Neuronal stem cell (in vitro differentiated cells): ENCODE results near the gene RIMBP3C.
"Not testable (repeated sequence)": the region's sequence is repeated elsewhere in the genome, so short reads cannot be mapped to it uniquely, and the experiment has no call there.

Experiments
- DNase-seq: peaks from one replicate; pipeline ENCODE4 v3.0.0-alpha.2; 2013; ENCODE audit warnings: low spot score
- H2AFZ ChIP-seq: one replicate; pipeline ENCODE4 v1.6.1; 2013; ENCODE audit warnings: mild to moderate bottlenecking, low read length, inconsistent platforms
- H2AK5ac ChIP-seq: 2 replicates; pipeline ENCODE4 v1.6.1; 2013; ENCODE audit warnings: low read depth, mild to moderate bottlenecking, inconsistent platforms, low read length, moderate library complexity, mixed read lengths
- H2BK120ac ChIP-seq: 2 replicates; pipeline ENCODE4 v1.6.1; 2013; ENCODE audit warnings: low read depth, mild to moderate bottlenecking, inconsistent platforms, low read length, moderate library complexity, mixed read lengths
- H2BK12ac ChIP-seq: one replicate; pipeline ENCODE4 v1.6.1; 2013; ENCODE audit warnings: low read length, inconsistent platforms
- H2BK15ac ChIP-seq: 2 replicates; pipeline ENCODE4 v1.6.1; 2013; ENCODE audit warnings: mild to moderate bottlenecking, low read length, inconsistent platforms, mixed read lengths
- H2BK5ac ChIP-seq: one replicate; pipeline ENCODE4 v1.6.1; 2013; ENCODE audit warnings: inconsistent platforms, mild to moderate bottlenecking, low read length, moderate library complexity
- H3K14ac ChIP-seq: one replicate; pipeline ENCODE4 v1.6.1; 2013; ENCODE audit warnings: low read length, inconsistent platforms
- H3K18ac ChIP-seq: 2 replicates; pipeline ENCODE4 v1.6.1; 2013; ENCODE audit warnings: low read length, inconsistent platforms
- H3K23ac ChIP-seq: 2 replicates; pipeline ENCODE4 v1.6.1; 2013; ENCODE audit warnings: low read depth, mild to moderate bottlenecking, mixed read lengths, low read length, inconsistent platforms; ENCODE audit not compliant: poor library complexity
- H3K27ac ChIP-seq: replicated peaks from 3 replicates; pipeline ENCODE4 v1.5.1; 2013; ENCODE audit warnings: low read length, inconsistent platforms
- H3K27me3 ChIP-seq, 3 experiments: 2 replicates each; pipeline ENCODE4 v1.6.1; 2013; ENCODE audit warnings: low read length in 3 of 3, mild to moderate bottlenecking in 2 of 3, inconsistent platforms in 1 of 3, low read depth in 1 of 3, mixed read lengths in 1 of 3, moderate library complexity in 1 of 3; ENCODE audit not compliant: control insufficient read depth in 3 of 3, insufficient read depth in 3 of 3
- H3K36me3 ChIP-seq, 2 donors: replicated peaks in 1 of 2; 2 replicates each; pipeline ENCODE4 v1.6.1; 2013; ENCODE audit warnings: low read length in 2 of 2; ENCODE audit not compliant: control insufficient read depth in 2 of 2, insufficient read depth in 2 of 2
- H3K4ac ChIP-seq: 2 replicates; pipeline ENCODE4 v1.6.1; 2013; ENCODE audit warnings: inconsistent platforms, mild to moderate bottlenecking, low read length, moderate library complexity
- H3K4me1 ChIP-seq, 2 donors: 1 replicate in 1 of 2; 2 replicates in 1 of 2; pipeline ENCODE4 v1.6.1; 2013; ENCODE audit warnings: low read length in 2 of 2, low read depth in 1 of 2; ENCODE audit not compliant: control insufficient read depth in 2 of 2, insufficient read depth in 1 of 2
- H3K4me2 ChIP-seq: one replicate; pipeline ENCODE4 v1.6.1; 2013; ENCODE audit warnings: mild to moderate bottlenecking, low read length, inconsistent platforms; ENCODE audit not compliant: insufficient read depth, poor library complexity, severe bottlenecking
- H3K4me3 ChIP-seq, 2 donors: 2 replicates each; pipeline ENCODE4 v1.5.1; 2013; ENCODE audit warnings: low read length in 2 of 2, mild to moderate bottlenecking in 2 of 2, inconsistent platforms in 1 of 2, moderate library complexity in 1 of 2
- H3K79me1 ChIP-seq: one replicate; pipeline ENCODE4 v1.6.1; 2013; ENCODE audit warnings: low read depth, mild to moderate bottlenecking, inconsistent platforms, low read length, moderate library complexity
- H3K9ac ChIP-seq: one replicate; pipeline ENCODE4 v1.6.1; 2013; ENCODE audit warnings: mild to moderate bottlenecking, low read depth, low read length, inconsistent platforms; ENCODE audit not compliant: poor library complexity
- H3K9me3 ChIP-seq, 2 donors: replicated peaks in 1 of 2; 2 replicates each; pipeline versions ENCODE3 to v1.6.1; 2013; ENCODE audit warnings: low read length in 2 of 2, mild to moderate bottlenecking in 2 of 2, inconsistent platforms in 1 of 2, low read depth in 1 of 2, mixed read lengths in 1 of 2, moderate library complexity in 1 of 2; ENCODE audit not compliant: control insufficient read depth in 2 of 2, insufficient read depth in 1 of 2
- H4K8ac ChIP-seq: one replicate; pipeline ENCODE4 v1.6.1; 2013; ENCODE audit warnings: low read depth, mild to moderate bottlenecking, inconsistent platforms, low read length, moderate library complexity
- H4K91ac ChIP-seq: one replicate; pipeline ENCODE4 v1.6.1; 2013; ENCODE audit warnings: low read length, low read depth, mild to moderate bottlenecking, inconsistent platforms; ENCODE audit not compliant: poor library complexity
- WGBS, 2 donors: extraction: QIAGEN DNeasy Blood & Tissue Kit; methylation state at CpG; one replicate each; pipeline ENCODE4 v1.1.7; 2013; ENCODE audit warnings: missing lambda C conversion rate in 2 of 2, mixed read lengths in 1 of 2; ENCODE audit not compliant: insufficient read length in 2 of 2, insufficient replicate concordance in 1 of 2; ENCODE audit errors: extremely low coverage in 2 of 2; 5-methylcytosine and 5-hydroxymethylcytosine counted together

The RIMBP3C gene

GRCh38 chr22:21526705-21527500, 24.4 kb downstream of the RIMBP3C start:
- not testable (repeated sequence) for H3K14ac ChIP-seq, H4K91ac ChIP-seq

GRCh38 chr22:21516970-21517764, 34.1 kb downstream of the RIMBP3C start:
- not testable (repeated sequence) for H3K4me3 ChIP-seq, H3K18ac ChIP-seq, DNase-seq, H3K27ac ChIP-seq, H3K27me3 ChIP-seq, H3K14ac ChIP-seq, H2AK5ac ChIP-seq, H3K9me3 ChIP-seq, H3K79me1 ChIP-seq, H3K9ac ChIP-seq, H2BK120ac ChIP-seq, H3K4ac ChIP-seq, H2AFZ ChIP-seq, H2BK15ac ChIP-seq, H3K23ac ChIP-seq, H4K8ac ChIP-seq, H3K4me2 ChIP-seq, H3K4me1 ChIP-seq, H3K36me3 ChIP-seq, H2BK12ac ChIP-seq, H2BK5ac ChIP-seq, H4K91ac ChIP-seq
- no CpG with 5 or more reads among the region's 115 CpGs for WGBS, 2 donors

More at GRCh38 chr22:21526705-21527500, 24.4 kb downstream of the RIMBP3C start:
- DNase-seq, H3K4ac ChIP-seq, H3K9ac ChIP-seq, H3K4me1 ChIP-seq, H3K36me3 ChIP-seq, H3K27ac ChIP-seq, H3K9me3 ChIP-seq, H3K27me3 ChIP-seq, H2BK15ac ChIP-seq, H3K79me1 ChIP-seq, H2BK5ac ChIP-seq, H2BK12ac ChIP-seq, H2AK5ac ChIP-seq, H4K8ac ChIP-seq, H3K18ac ChIP-seq, H3K4me2 ChIP-seq, H2AFZ ChIP-seq, H3K4me3 ChIP-seq, H2BK120ac ChIP-seq, H3K23ac ChIP-seq: not testable (repeated sequence)
- WGBS, 2 donors = no CpG with 5 or more reads among the region's 6 CpGs

GRCh38 chr22:21516522-21516921, 34.7 kb downstream of the RIMBP3C start:
- H3K27ac ChIP-seq, H3K9me3 ChIP-seq, H3K79me1 ChIP-seq, H2BK5ac ChIP-seq, H2AFZ ChIP-seq, H3K4me3 ChIP-seq, H3K23ac ChIP-seq, H4K8ac ChIP-seq, DNase-seq, H2BK15ac ChIP-seq, H2AK5ac ChIP-seq, H3K9ac ChIP-seq, H3K27me3 ChIP-seq, H4K91ac ChIP-seq, H2BK120ac ChIP-seq, H3K18ac ChIP-seq, H2BK12ac ChIP-seq, H3K4ac ChIP-seq, H3K4me1 ChIP-seq, H3K4me2 ChIP-seq, H3K14ac ChIP-seq, H3K36me3 ChIP-seq: not testable (repeated sequence)
- WGBS, 2 donors = no CpG with 5 or more reads among the region's 22 CpGs

GRCh38 chr22:21515234-21515633, 36.0 kb downstream of the RIMBP3C start:
- H3K9ac ChIP-seq, H3K9me3 ChIP-seq, H2BK12ac ChIP-seq, H4K8ac ChIP-seq, H3K36me3 ChIP-seq, H3K18ac ChIP-seq, H3K4me1 ChIP-seq, H4K91ac ChIP-seq, H3K27ac ChIP-seq, H3K4ac ChIP-seq, H2BK120ac ChIP-seq, H2AFZ ChIP-seq, H3K27me3 ChIP-seq, H2BK15ac ChIP-seq, H3K4me3 ChIP-seq, H3K4me2 ChIP-seq, H3K14ac ChIP-seq, H3K79me1 ChIP-seq, H2BK5ac ChIP-seq, DNase-seq, H3K23ac ChIP-seq, H2AK5ac ChIP-seq: not testable (repeated sequence)
- no CpG with 5 or more reads among the region's 9 CpGs for WGBS, 2 donors
